CD14-positive monocyte (primary cell): ENCODE measurements around the gene COQ8B. TPM values are rescaled to one million over a fixed set of nuclear protein-coding genes. Genes with fewer than 3 reads are reported as not detected.
A peak's percentile ranks its signal among the peaks of the same experiment; 100 is the strongest.

Experiments used
- DNase-seq, 3 donors: peaks; one replicate each; pipeline ENCODE4 v3.0.0-alpha.2; 2011 to 2022
- H2AFZ ChIP-seq: 2 replicates; pipeline ENCODE4 v1.6.0; 2012; ENCODE audit warnings: mild to moderate bottlenecking, low read depth, low read length, inconsistent platforms; ENCODE audit not compliant: insufficient read depth, poor library complexity, severe bottlenecking
- H3K27ac ChIP-seq, 2 donors: 1 replicate in 1 of 2; 2 replicates in 1 of 2; pipeline ENCODE4 v1.5.1; 2012 to 2013; ENCODE audit warnings: low read length in 2 of 2, control low read depth in 1 of 2, inconsistent platforms in 1 of 2, low read depth in 1 of 2, mild to moderate bottlenecking in 1 of 2
- H3K27me3 ChIP-seq, 2 donors: one replicate each; pipeline versions ENCODE4 v1.6.0 to v1.6.1; 2011 to 2013; ENCODE audit warnings: low read length in 2 of 2; ENCODE audit not compliant: control insufficient read depth in 2 of 2, insufficient read depth in 2 of 2
- H3K36me3 ChIP-seq, 2 donors: replicated peaks in 1 of 2; 1 replicate in 1 of 2; 2 replicates in 1 of 2; pipeline versions ENCODE4 v1.5.1 to v1.6.1; 2012 to 2013; ENCODE audit warnings: low read length in 2 of 2, control low read depth in 1 of 2, inconsistent platforms in 1 of 2, mild to moderate bottlenecking in 1 of 2; ENCODE audit not compliant: insufficient read depth in 2 of 2, control insufficient read depth in 1 of 2
- H3K4me1 ChIP-seq, 2 donors: 1 replicate in 1 of 2; 2 replicates in 1 of 2; pipeline versions ENCODE4 v1.5.1 to v1.6.1; 2012 to 2013; ENCODE audit warnings: low read length in 2 of 2, control low read depth in 1 of 2, inconsistent platforms in 1 of 2, mild to moderate bottlenecking in 1 of 2, moderate library complexity in 1 of 2; ENCODE audit not compliant: insufficient read depth in 2 of 2, control insufficient read depth in 1 of 2
- H3K4me2 ChIP-seq: replicated peaks from 2 replicates; pipeline ENCODE3; 2012; ENCODE audit warnings: low read length, moderate library complexity, mild to moderate bottlenecking; ENCODE audit not compliant: poor library complexity, severe bottlenecking; ENCODE audit errors: extremely low read depth
- H3K4me3 ChIP-seq, 3 experiments: fragments of 200-600 bp in 1 of 3; sonication (generic) in 1 of 3; replicated peaks in 1 of 3; 1 replicate in 2 of 3; 2 replicates in 1 of 3; pipeline ENCODE4 v1.5.1; 2011 to 2013; ENCODE audit warnings: low read length in 3 of 3, mild to moderate bottlenecking in 3 of 3, control low read depth in 2 of 3, low read depth in 2 of 3, inconsistent platforms in 1 of 3, moderate library complexity in 1 of 3
- H3K79me2 ChIP-seq: 2 replicates; pipeline ENCODE4 v1.6.0; 2012; ENCODE audit warnings: mild to moderate bottlenecking, control low read depth, inconsistent platforms, low read length, moderate library complexity; ENCODE audit not compliant: insufficient read depth
- H3K9ac ChIP-seq: 2 replicates; pipeline ENCODE4 v1.6.0; 2017; ENCODE audit warnings: low read length, mild to moderate bottlenecking; ENCODE audit not compliant: insufficient read depth, poor library complexity, severe bottlenecking
- H3K9me3 ChIP-seq, 2 donors: replicated peaks in 1 of 2; 1 replicate in 1 of 2; 2 replicates in 1 of 2; pipeline versions ENCODE4 v1.5.1 to v1.6.1; 2012 to 2013; ENCODE audit warnings: low read length in 2 of 2, control low read depth in 1 of 2; ENCODE audit not compliant: control insufficient read depth in 1 of 2, insufficient read depth in 1 of 2
- H4K20me1 ChIP-seq: 2 replicates; pipeline ENCODE4 v1.6.0; 2012; ENCODE audit warnings: mild to moderate bottlenecking, low read length, control low read depth, moderate library complexity; ENCODE audit not compliant: insufficient read depth
- H3K27ac Mint-ChIP-seq, 7 donors: one replicate each; pipeline ENCODE4 v1.8.0; 2020; ENCODE audit warnings: mild to moderate bottlenecking in 7 of 7, mixed read lengths in 7 of 7, moderate library complexity in 6 of 7, inconsistent platforms in 2 of 7
- H3K27me3 Mint-ChIP-seq, 3 donors: one replicate each; pipeline ENCODE4 v1.8.0; 2021 to 2022; ENCODE audit warnings: low read depth in 3 of 3, mild to moderate bottlenecking in 3 of 3, mixed read lengths in 3 of 3, moderate library complexity in 3 of 3, inconsistent platforms in 1 of 3
- H3K36me3 Mint-ChIP-seq, 2 donors: one replicate each; pipeline ENCODE4 v1.8.0; 2020; ENCODE audit warnings: mixed read lengths in 2 of 2, inconsistent platforms in 1 of 2, mild to moderate bottlenecking in 1 of 2
- H3K4me1 Mint-ChIP-seq: one replicate; pipeline ENCODE4 v1.8.0; 2020; ENCODE audit warnings: mild to moderate bottlenecking, mixed read lengths
- H3K4me3 Mint-ChIP-seq, 2 donors: one replicate each; pipeline ENCODE4 v1.8.0; 2020; ENCODE audit warnings: mild to moderate bottlenecking in 2 of 2, mixed read lengths in 2 of 2, moderate library complexity in 1 of 2
- H3K9me3 Mint-ChIP-seq, 7 donors: one replicate each; pipeline ENCODE4 v1.8.0; 2020 to 2022; ENCODE audit warnings: mixed read lengths in 7 of 7, mild to moderate bottlenecking in 6 of 7, moderate library complexity in 6 of 7, inconsistent platforms in 2 of 7
- WGBS: methylation state at CpG from one replicate; pipeline ENCODE4 v1.1.5; 2013; ENCODE audit warnings: missing lambda C conversion rate; ENCODE audit not compliant: insufficient coverage; 5-methylcytosine and 5-hydroxymethylcytosine counted together
- intact Hi-C, 2 donors: fragments of 100-400 bp; cut with micrococcal nuclease; formaldehyde crosslinking; loops; one replicate each; pipeline versions ENCODE4 v1.15.0 to v1.15.1; 2023
- polyA plus RNA-seq, 3 donors: library from polyadenylated mRNA; depleted of rRNA in 1 of 3; unstranded in 2 of 3; stranded (reverse) in 1 of 3; fragments of 300-500 nt in 2 of 3; fragments of >200 nt in 1 of 3; fragmentation: Illumina TruSeq in 2 of 3; gene quantifications; 1 replicate in 2 of 3; 2 replicates in 1 of 3; pipeline ENCODE4 v1.2.3, GENCODE V29; 2012 to 2021
- TF ChIP-seq, protein P1 (sequence below): fragments of 200-600 bp; IDR thresholded peaks from one replicate; pipeline ENCODE4 v1.8.0; 2022; ENCODE audit warnings: antibody characterized with exemption, mild to moderate bottlenecking

Gene COQ8B
- polyA plus RNA-seq, 3 donors: 16.0 to 44.0 (median 23.4) TPM

DNA sequence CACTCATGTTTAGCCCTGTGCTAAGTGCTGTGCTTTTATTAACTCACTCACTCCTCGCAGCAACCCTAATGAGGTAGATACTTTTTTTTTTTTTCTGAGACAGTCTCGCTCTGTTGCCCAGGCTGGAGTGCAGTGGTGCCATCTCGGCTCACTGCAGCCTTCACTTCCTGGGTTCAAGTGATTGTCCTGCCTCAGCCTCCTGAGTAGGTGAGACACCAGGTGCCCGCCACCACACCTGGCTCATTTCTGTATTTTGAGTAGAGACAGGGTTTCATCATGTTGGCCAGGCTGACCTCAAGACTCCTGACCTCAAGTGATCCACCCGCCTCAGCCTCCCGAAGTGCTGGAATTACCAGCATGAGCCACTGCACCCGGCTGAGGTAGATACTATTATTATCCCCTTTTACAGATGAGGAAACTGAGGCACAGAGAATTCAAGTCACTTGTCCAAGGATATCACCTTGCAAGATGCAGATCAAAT is 2.8 kb upstream of the COQ8B start:
- peak overlapping the region; percentile 87 for H3K4me2 ChIP-seq
- H3K4me1 Mint-ChIP-seq: peaks cover 72% of the 10 kb centered on the region
- peaks cover 14% of the 10 kb centered on the region for H4K20me1 ChIP-seq
- TF ChIP-seq, protein P1, sequence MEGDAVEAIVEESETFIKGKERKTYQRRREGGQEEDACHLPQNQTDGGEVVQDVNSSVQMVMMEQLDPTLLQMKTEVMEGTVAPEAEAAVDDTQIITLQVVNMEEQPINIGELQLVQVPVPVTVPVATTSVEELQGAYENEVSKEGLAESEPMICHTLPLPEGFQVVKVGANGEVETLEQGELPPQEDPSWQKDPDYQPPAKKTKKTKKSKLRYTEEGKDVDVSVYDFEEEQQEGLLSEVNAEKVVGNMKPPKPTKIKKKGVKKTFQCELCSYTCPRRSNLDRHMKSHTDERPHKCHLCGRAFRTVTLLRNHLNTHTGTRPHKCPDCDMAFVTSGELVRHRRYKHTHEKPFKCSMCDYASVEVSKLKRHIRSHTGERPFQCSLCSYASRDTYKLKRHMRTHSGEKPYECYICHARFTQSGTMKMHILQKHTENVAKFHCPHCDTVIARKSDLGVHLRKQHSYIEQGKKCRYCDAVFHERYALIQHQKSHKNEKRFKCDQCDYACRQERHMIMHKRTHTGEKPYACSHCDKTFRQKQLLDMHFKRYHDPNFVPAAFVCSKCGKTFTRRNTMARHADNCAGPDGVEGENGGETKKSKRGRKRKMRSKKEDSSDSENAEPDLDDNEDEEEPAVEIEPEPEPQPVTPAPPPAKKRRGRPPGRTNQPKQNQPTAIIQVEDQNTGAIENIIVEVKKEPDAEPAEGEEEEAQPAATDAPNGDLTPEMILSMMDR: no peak
- H3K36me3 Mint-ChIP-seq: peaks cover 22 to 23% of the 10 kb centered on the region in 2 donors
- peak overlapping the region; percentile 84 to 94 for H3K4me3 Mint-ChIP-seq
- no peak overlapping the region for H3K9ac ChIP-seq
- peaks cover 0 to 8% (median 0%) of the 10 kb centered on the region in 7 donors for H3K9me3 Mint-ChIP-seq
- H3K79me2 ChIP-seq: peaks cover 31% of the 10 kb centered on the region
- peaks cover 56 to 61% of the 10 kb centered on the region in 2 donors for H3K4me1 ChIP-seq
- DNase-seq: no peak
- no peak overlapping the region for H2AFZ ChIP-seq
- peaks cover 0 to 8% (median 4%) of the 10 kb centered on the region in 3 donors for H3K27me3 Mint-ChIP-seq
- peak overlapping the region; percentile 9 to 78 for H3K27ac ChIP-seq
- no peaks in the 10 kb centered on the region for H3K27me3 ChIP-seq
- H3K4me3 ChIP-seq: peak overlapping the region in 1 of 3 experiments; percentile 91
- WGBS: 83% methylated on average over 3 of the region's 7 CpGs
- H3K36me3 ChIP-seq: peaks cover 7 to 17% of the 10 kb centered on the region in 2 donors
- peak overlapping the region in 6 of 7 donors; percentile 89 to 94 (median 92) for H3K27ac Mint-ChIP-seq
- no peaks in the 10 kb centered on the region for H3K9me3 ChIP-seq
- intact Hi-C loops: no loop called here

- intact Hi-C loops: no loop called here
- Histone ChIP-seq H3K4me3 (peak overlapping the region in 2 of 3 experiments; percentile 15 to 91), H3K27ac (peak overlapping the region in 1 of 2 donors; percentile 96), H3K9me3 (no peaks in the 10 kb centered on the region), H4K20me1 (peaks cover 10% of the 10 kb centered on the region), H3K79me2 (peaks cover 37% of the 10 kb centered on the region), H3K4me2 (peak overlapping the region; percentile 87), H3K27me3 (no peaks in the 10 kb centered on the region), H3K36me3 (peaks cover 2 to 12% of the 10 kb centered on the region in 2 donors), H3K9ac (peak overlapping the region; percentile 88), H3K4me1 (peaks cover 60 to 67% of the 10 kb centered on the region in 2 donors), H2AFZ (peak overlapping the region; percentile 33)
- TF ChIP-seq, protein P1: no peak
- WGBS: 44% methylated on average over 15 of the region's 16 CpGs
- Mint-ChIP-seq H3K4me1 (peaks cover 76% of the 10 kb centered on the region), H3K4me3 (peak overlapping the region; percentile 84 to 94), H3K9me3 (peaks cover 0 to 8% (median 0%) of the 10 kb centered on the region in 7 donors), H3K36me3 (peaks cover 18 to 19% of the 10 kb centered on the region in 2 donors), H3K27ac (peak overlapping the region; percentile 20 to 89 (median 72)), H3K27me3 (peaks cover 0 to 8% (median 4%) of the 10 kb centered on the region in 3 donors)
- DNase-seq: peak in 1 of 3 donors; percentile 20
Observed at GRCh38 chr19:40718774-40719391, 2.2 kb upstream of the COQ8B start.
